Upper lobe of right lung (tissue), 1 donor: ENCODE data around the gene FAM185A. TPM values are rescaled to one million over a fixed set of nuclear protein-coding genes. Genes with fewer than 3 reads are reported as not detected.
"Not testable (repeated sequence)": the region's sequence is repeated elsewhere in the genome, so short reads cannot be mapped to it uniquely, and the experiment has no call there.

Experiments
- ATAC-seq: fragments of 200-7000 bp; cut with Tn5 transposase; one replicate; pipeline ENCODE4 v1.9.1; 2020; ENCODE audit warnings: mild to moderate bottlenecking, moderate library complexity
- DNase-seq: peaks from one replicate; pipeline ENCODE4 v3.0.0-alpha.2; 2020
- H3K27ac ChIP-seq: fragments of 200-600 bp; one replicate; pipeline ENCODE4 v1.8.0; 2022
- H3K27me3 ChIP-seq: fragments of 200-600 bp; one replicate; pipeline ENCODE4 v1.8.0; 2022; ENCODE audit warnings: mild to moderate bottlenecking
- H3K36me3 ChIP-seq: fragments of 200-600 bp; one replicate; pipeline ENCODE4 v1.8.0; 2022
- H3K4me1 ChIP-seq: fragments of 200-600 bp; one replicate; pipeline ENCODE4 v1.8.0; 2022
- H3K4me3 ChIP-seq: fragments of 200-600 bp; one replicate; pipeline ENCODE4 v1.8.0; 2022; ENCODE audit warnings: mild to moderate bottlenecking
- H3K9me3 ChIP-seq: fragments of 200-600 bp; one replicate; pipeline ENCODE4 v1.8.0; 2022
- CTCF ChIP-seq: fragments of 200-600 bp; IDR thresholded peaks from one replicate; pipeline ENCODE4 v1.8.0; 2022; ENCODE audit warnings: antibody characterized with exemption
- intact Hi-C: fragments of 100-400 bp; cut with DNase I; formaldehyde crosslinking; loops from one replicate; pipeline ENCODE4 v1.11.0; 2022
- total RNA-seq: library from RNA; stranded (reverse); fragmentation: NEBNext Ultra II Directional; extraction: Animal tissue kit (Norgen Biotek cat#: 25700); gene quantifications from one replicate; pipeline ENCODE4 v1.2.1, GENCODE V29; 2021
- donor health status: DM: no; HTN: yes; CAD: no; lungs with severe emphysema.

FAM185A gene
- total RNA-seq, 1 donor from 2014 or later: 8.1 TPM

DNA sequence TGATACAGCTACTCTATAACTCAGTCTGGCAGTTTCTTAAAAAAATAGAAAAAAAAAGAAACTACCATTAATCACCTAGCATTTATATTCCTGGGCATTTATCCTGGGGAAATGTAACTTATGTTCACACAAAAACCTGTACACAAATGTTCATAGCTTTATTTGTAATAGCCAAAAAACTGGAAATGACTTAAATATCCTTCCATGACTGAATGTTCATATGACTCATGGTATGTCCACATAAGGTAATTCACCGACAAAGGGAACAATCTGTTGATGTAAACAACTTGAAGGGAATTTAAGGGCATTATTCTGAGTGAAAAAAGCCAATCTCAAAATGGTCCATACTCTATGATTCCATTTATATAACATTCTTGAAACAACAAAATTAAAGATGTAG is 45.8 kb downstream of the FAM185A start:
- H3K9me3 ChIP-seq, H3K27me3 ChIP-seq, intact Hi-C loops, DNase-seq, H3K4me3 ChIP-seq, H3K27ac ChIP-seq, H3K36me3 ChIP-seq, H3K4me1 ChIP-seq, ATAC-seq: not testable (repeated sequence)

- H3K9me3 ChIP-seq, H3K36me3 ChIP-seq, H3K4me3 ChIP-seq, intact Hi-C loops, DNase-seq, H3K27ac ChIP-seq, H3K27me3 ChIP-seq, ATAC-seq, H3K4me1 ChIP-seq: not testable (repeated sequence)
Observed at GRCh38 chr7:102795987-102796595, 47.3 kb downstream of the FAM185A start.

DNA sequence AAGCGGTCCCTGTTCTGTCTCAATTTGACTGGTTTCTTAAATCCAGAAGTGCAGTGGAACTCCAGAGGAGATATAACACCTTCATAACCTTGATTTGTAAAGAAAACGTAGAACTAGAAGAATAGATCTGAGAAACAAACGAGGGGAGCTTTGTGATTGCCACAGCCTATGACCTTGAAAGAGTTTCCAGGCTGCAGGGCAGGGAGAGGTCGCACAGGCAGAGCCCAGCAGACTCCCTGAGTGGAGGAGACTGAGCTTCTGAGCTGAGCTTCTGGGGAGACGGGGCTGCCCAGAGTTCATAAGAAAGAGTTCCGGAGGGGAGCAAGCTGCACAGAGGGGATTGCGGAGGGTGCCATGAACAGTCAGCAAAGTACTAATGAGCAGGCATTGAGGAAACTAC is 57.8 kb downstream of the FAM185A start:
- intact Hi-C loops: no loop called here
- no peak for ATAC-seq

GRCh38 chr7:102810916-102811315 is 62.1 kb downstream of the FAM185A start:
- intact Hi-C loops: no loop called here
- H3K4me3 ChIP-seq: no peak overlapping the region
- H3K9me3 ChIP-seq: no peaks in the 10 kb centered on the region
- H3K36me3 ChIP-seq: no peaks in the 10 kb centered on the region
- no peak for TF ChIP-seq CTCF
- H3K27ac ChIP-seq: no peak overlapping the region
- no peak for ATAC-seq
- no peaks in the 10 kb centered on the region for H3K27me3 ChIP-seq
- H3K4me1 ChIP-seq: peaks cover 14% of the 10 kb centered on the region
- no peak for DNase-seq

More for the DNA sequence above, 57.8 kb downstream of the FAM185A start:
- Histone ChIP-seq H3K27ac (no peak overlapping the region), H3K36me3 (no peaks in the 10 kb centered on the region), H3K27me3 (no peaks in the 10 kb centered on the region), H3K4me1 (peaks cover 7% of the 10 kb centered on the region), H3K9me3 (no peaks in the 10 kb centered on the region), H3K4me3 (no peak overlapping the region)
- TF ChIP-seq CTCF: no peak
- DNase-seq: no peak

GRCh38 chr7:102811942-102812678 is 63.3 kb downstream of the FAM185A start:
- DNase-seq: no peak
- no peak for TF ChIP-seq CTCF
- Histone ChIP-seq H3K9me3 (no peaks in the 10 kb centered on the region), H3K4me1 (peaks cover 14% of the 10 kb centered on the region), H3K27me3 (no peaks in the 10 kb centered on the region), H3K27ac (no peak overlapping the region), H3K4me3 (no peak overlapping the region), H3K36me3 (no peaks in the 10 kb centered on the region)
- peak; percentile 59 for ATAC-seq
- intact Hi-C loops: no loop called here

DNA sequence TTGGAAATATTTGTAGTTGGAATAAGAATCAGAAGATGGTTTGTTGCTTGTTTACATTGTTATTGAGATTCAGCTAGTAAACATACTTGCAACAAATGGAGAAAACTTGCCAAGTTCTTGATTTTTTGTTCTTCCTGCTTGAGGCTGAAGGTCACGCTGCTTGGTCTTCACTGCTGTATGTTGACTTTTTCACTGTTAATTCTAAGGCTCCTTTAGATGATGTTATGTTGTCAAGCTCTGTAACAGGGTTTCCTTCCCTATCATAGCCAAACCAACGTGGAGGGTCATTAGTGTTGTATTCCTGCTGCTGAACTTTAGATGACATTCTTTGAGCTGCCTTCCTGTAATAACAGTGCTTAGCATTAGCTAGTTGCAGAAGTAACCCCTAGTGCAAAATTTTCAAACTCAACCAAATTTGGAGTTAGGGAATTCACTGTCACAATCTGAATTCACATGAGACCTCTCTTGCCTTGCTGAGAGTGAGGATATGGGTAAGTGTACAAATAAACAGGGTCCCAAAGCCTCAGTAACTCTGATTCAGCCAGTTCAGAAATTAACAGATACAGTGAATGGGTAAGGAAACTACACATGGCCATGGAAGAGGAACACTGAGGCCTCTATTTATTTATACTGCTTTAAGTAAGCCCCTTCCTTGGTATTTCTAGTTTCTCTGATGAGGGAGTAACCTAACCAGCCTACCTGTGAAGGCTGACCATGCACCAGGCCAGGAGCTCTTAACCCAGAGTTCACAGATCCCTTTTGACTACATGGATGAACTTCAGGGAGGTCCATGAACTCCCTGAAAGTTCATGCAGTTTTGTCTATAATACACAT is 64.6 kb downstream of the FAM185A start:
- no peak for TF ChIP-seq CTCF
- no peaks in the 10 kb centered on the region for H3K9me3 ChIP-seq
- no peak for DNase-seq
- peaks cover 14% of the 10 kb centered on the region for H3K4me1 ChIP-seq
- no peaks in the 10 kb centered on the region for H3K27me3 ChIP-seq
- intact Hi-C loops: no loop called here
- ATAC-seq: no peak
- H3K36me3 ChIP-seq: no peaks in the 10 kb centered on the region
- H3K27ac ChIP-seq: no peak overlapping the region
- H3K4me3 ChIP-seq: no peak overlapping the region
